Hypothalamus (tissue), 51 donors: Measurements from ENCODE around the gene EIF2AK3.
"Not testable (repeated sequence)": the region's sequence is repeated elsewhere in the genome, so short reads cannot be mapped to it uniquely, and the experiment has no call there.

Source experiments
- DNase-seq, 51 donors: peaks; one replicate each; lab custom pipeline; 2025; lab: John Stamatoyannopoulos, UW

EIF2AK3 gene

GRCh38 chr2:88627055-88627855 is at the start of gene EIF2AK3:
TSS of gene EIF2AK3 (minus strand) at chr2:88627464. CDS start at chr2:88627274, 190 bp downstream.
- peak; percentile 74 to 100 (median 99) for DNase-seq

GRCh38 chr2:88673363-88673762 is 46.1 kb upstream of the EIF2AK3 start:
- no peak for DNase-seq

DNA sequence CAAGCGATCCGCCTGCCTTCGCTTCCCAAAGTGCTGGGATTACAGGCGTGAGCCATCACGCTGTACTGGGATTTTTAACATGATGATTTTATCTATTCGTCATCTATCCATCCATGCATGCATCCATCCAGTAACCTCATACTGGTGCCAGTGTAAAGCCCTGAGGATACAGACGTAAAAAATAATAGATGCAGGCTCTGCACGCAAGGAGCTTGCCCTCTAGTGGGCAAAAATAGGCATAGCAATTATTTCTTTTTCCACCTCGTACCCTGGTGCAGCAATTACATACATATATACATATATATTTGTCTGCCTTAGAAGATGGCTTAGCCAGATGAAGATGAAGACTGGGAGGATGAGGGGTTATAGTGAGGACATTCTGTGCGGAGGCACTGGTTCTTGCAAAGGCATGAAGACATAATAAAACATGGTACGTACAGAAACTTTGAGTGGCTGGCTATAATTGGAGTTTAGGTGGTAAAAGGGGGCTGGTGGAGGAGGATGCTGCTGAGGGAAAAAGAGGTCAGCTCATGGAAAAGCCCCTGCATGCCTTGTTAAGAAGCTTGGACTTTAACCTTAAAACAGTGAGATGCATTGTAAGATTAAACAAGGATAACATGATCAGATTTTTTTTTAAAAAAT is 44.6 kb upstream of the EIF2AK3 start:
- peak in 6 of 51 donors; percentile 0 to 12 (median 2) for DNase-seq

- DNase-seq = no peak
Measured at GRCh38 chr2:88669482-88670214, 42.4 kb upstream of the EIF2AK3 start.

- DNase-seq = no peak
Measured at GRCh38 chr2:88668862-88669261, 41.6 kb upstream of the EIF2AK3 start.

- no peak for DNase-seq
Measured at GRCh38 chr2:88667219-88667618, 40.0 kb upstream of the EIF2AK3 start.

- no peak for DNase-seq
Measured at GRCh38 chr2:88666576-88666975, 39.3 kb upstream of the EIF2AK3 start.

DNA sequence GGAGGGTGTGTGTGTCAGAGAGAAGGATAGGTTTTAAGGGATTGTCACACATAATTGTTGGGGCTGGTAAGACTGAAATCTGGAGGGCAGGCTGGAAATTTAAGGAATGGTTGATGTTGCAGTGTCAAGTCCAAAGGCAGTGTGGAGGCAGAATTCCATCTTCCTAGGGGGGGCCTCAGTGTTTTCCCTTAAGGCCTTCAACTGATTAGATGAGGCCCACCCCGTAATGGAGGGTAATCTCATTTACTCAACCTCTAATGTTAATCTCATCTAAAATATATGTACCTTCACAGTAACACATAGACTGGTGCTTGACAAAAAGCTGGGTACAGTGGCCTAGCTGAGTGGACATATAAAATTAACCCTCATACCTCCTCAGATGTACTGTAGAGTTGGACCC is 33.4 kb upstream of the EIF2AK3 start:
- DNase-seq = no peak

DNA sequence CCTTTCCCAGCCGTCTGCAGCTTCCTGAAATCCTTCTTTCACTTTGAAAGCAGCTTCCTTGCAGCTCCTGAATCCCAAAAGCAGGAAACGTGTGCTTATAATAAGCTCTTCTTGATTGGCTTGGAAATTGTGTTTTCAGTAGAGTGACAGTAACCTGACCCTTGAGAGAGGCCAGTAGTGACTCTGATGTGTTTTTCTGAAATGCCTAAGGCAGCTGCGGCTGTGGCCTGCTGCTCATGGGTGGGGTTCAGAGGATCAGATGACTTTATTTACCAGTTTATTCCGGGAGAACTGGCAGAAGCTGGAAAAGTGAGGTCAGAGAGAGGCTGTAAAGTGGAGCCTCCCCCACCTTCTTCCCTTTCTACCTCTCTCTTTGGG is 32.3 kb upstream of the EIF2AK3 start:
- no peak for DNase-seq

GRCh38 chr2:88658881-88659537 is 31.7 kb upstream of the EIF2AK3 start:
- no peak for DNase-seq

GRCh38 chr2:88658326-88658725 is 31.1 kb upstream of the EIF2AK3 start:
- DNase-seq = no peak

- DNase-seq = no peak
Measured at GRCh38 chr2:88657131-88657530, 29.9 kb upstream of the EIF2AK3 start.

DNA sequence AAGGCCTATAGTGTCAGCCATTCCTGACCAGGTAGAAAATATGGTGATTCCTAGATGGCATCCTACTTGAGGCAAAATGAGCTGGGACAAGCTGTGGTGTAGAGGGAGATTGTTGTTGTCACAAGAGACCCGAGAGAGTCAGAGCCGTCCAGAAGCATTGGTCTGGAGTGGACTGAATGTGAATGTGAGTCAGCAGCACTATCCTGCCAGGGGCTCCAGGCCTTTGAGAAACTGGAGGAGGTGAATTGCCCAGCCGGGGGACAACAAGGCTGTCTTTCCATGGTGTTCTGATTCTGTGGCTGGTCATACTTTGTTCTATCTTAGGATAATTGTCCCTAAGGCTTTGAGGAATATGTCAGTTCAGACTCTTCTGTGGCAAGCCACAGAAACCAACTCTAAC is 29.4 kb upstream of the EIF2AK3 start:
- DNase-seq = peak in 2 of 51 donors; percentile 5 to 8

DNA sequence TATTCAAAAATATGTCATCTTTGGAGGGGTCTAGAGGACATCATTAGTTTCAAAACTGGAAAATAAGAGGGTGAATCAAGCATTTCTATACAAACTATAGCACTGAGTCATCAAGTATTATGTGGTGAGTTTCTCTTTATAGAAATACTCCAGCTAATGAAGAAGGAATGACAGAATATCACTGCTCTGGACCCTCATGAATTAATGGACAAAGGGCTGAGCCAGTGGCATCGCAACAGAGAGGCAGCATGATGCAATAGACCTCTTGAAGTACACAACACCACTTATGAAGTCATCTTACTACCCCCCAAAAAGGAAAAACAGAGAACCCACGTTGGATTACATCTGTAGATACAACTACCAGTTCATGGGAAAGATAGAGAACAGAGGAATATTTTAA is 27.4 kb upstream of the EIF2AK3 start:
- DNase-seq = no peak

GRCh38 chr2:88651646-88652045 is 24.4 kb upstream of the EIF2AK3 start:
- no peak for DNase-seq

GRCh38 chr2:88645291-88645882 is 18.1 kb upstream of the EIF2AK3 start:
- DNase-seq = not testable (repeated sequence)

GRCh38 chr2:88642278-88642677 is 15.0 kb upstream of the EIF2AK3 start:
- no peak for DNase-seq

GRCh38 chr2:88641330-88641729 is 14.1 kb upstream of the EIF2AK3 start:
- no peak for DNase-seq

DNA sequence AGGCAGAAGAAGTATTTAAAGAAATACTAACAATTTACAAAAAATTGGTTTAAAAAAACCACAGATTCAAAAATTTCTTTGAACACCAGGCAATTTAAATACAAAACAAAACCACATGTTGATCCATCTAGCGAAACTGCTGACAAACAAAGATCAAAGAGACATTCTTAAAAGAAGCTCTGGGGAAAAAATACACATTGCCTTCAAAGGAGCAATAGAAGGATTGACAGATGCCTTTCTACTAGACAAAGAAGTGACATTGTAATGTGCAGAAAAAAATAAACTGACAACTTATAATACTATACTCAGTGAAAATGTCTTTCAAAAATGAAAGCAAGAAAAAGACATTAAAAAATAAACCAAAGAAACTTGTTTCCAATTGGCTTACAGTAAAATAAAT is 12.6 kb upstream of the EIF2AK3 start:
- no peak for DNase-seq

- no peak for DNase-seq
Measured at GRCh38 chr2:88638743-88639142, 11.5 kb upstream of the EIF2AK3 start.
